Activated T-helper 1 cell treated with anti-CD3 and anti-CD28 coated beads, Interleukin-12 subunit alpha, Interleukin-12 subunit beta, Interleukin-2, Interleukin-4 antibody, amounts not matched to agents 30 ng/mL and 10 ng/mL and 1 ng/mL, durations not matched to agents 14 hours and 24 hours and 36 hours (primary cell): ENCODE measurements around the gene GALNTL6. TPM values are rescaled to one million over a fixed set of nuclear protein-coding genes. Genes with fewer than 3 reads are reported as not detected.

ENCODE experiments used
- DNase-seq: peaks from one replicate; pipeline ENCODE4 v3.0.0; 2021; ENCODE audit warnings: low spot score
- H3K27ac Mint-ChIP-seq: one replicate; pipeline ENCODE4 v1.8.0; 2021; ENCODE audit warnings: mild to moderate bottlenecking, mixed read lengths
- H3K27me3 Mint-ChIP-seq: one replicate; pipeline ENCODE4 v1.8.0; 2022; ENCODE audit warnings: mild to moderate bottlenecking, moderate library complexity, mixed read lengths; ENCODE audit not compliant: insufficient read depth
- H3K36me3 Mint-ChIP-seq: one replicate; pipeline ENCODE4 v1.8.0; 2021; ENCODE audit warnings: low read depth, mixed read lengths
- H3K4me1 Mint-ChIP-seq: one replicate; pipeline ENCODE4 v1.8.0; 2021; ENCODE audit warnings: low read depth, mixed read lengths
- H3K4me3 Mint-ChIP-seq: one replicate; pipeline ENCODE4 v1.8.0; 2021; ENCODE audit warnings: mild to moderate bottlenecking, moderate library complexity, mixed read lengths
- H3K9me3 Mint-ChIP-seq: one replicate; pipeline ENCODE4 v1.8.0; 2021; ENCODE audit warnings: mixed read lengths
- intact Hi-C: fragments of 100-400 bp; cut with micrococcal nuclease; formaldehyde crosslinking; loops from one replicate; pipeline ENCODE4 v1.15.1; 2024
- total RNA-seq: library from RNA; stranded (reverse); gene quantifications from 2 replicates; pipeline ENCODE4 v1.2.3, GENCODE V29; 2022

GALNTL6 gene
- total RNA-seq, 1 donor from 2014 or later, result not detected

DNA sequence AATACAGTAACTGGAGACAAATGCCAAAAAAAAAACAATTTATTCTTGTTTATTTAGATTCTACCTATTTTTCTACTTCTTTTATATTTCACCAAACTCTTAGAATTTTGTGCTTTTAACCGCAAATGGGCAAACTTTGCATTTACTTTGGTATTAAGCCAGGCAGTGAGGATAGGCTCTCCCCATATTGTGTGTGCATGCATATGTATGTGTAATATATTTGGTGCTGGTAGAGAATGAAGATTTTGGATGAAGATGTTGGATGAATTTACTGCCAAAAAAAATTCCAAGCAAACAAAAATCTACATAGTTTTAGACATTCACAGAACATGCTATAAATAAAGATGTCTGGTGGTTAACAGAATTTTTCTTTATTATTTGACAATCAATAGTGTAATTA lies 30.3 kb downstream of the GALNTL6 start:
- no peaks in the 10 kb centered on the region for H3K4me1 Mint-ChIP-seq
- intact Hi-C loops, result no loop called here
- H3K9me3 Mint-ChIP-seq, result no peaks in the 10 kb centered on the region
- no peak overlapping the region for H3K4me3 Mint-ChIP-seq
- H3K27me3 Mint-ChIP-seq, result no peaks in the 10 kb centered on the region
- no peaks in the 10 kb centered on the region for H3K36me3 Mint-ChIP-seq
- no peak for DNase-seq
- H3K27ac Mint-ChIP-seq, result no peak overlapping the region

GRCh38 chr4:171846232-171846631 lies 33.0 kb downstream of the GALNTL6 start:
- intact Hi-C loops, result no loop called here
- Mint-ChIP-seq H3K27me3 (no peaks in the 10 kb centered on the region), H3K9me3 (no peaks in the 10 kb centered on the region), H3K36me3 (no peaks in the 10 kb centered on the region), H3K27ac (no peak overlapping the region), H3K4me3 (no peak overlapping the region), H3K4me1 (no peaks in the 10 kb centered on the region)
- no peak for DNase-seq

DNA sequence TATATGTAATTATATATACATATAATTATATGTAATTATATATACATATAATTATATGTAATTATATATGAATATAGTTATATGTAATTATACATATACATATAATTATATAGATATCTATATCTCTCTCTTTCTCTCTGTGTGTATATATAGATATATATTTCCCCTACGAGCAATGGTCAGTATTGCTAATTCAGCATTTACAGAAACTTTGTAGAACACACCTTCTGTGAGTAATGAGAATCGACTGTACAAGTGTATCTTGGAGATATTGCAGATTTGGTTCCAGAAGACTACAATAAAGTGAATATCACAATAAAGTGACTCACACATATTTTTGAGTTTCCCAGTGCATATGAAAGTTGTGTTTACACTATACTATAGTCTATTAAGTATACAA lies 33.7 kb downstream of the GALNTL6 start:
- Mint-ChIP-seq H3K4me1 (no peaks in the 10 kb centered on the region), H3K9me3 (no peaks in the 10 kb centered on the region), H3K27ac (no peak overlapping the region), H3K4me3 (no peak overlapping the region), H3K36me3 (no peaks in the 10 kb centered on the region), H3K27me3 (no peaks in the 10 kb centered on the region)
- DNase-seq, result no peak
- intact Hi-C loops, result no loop called here

DNA sequence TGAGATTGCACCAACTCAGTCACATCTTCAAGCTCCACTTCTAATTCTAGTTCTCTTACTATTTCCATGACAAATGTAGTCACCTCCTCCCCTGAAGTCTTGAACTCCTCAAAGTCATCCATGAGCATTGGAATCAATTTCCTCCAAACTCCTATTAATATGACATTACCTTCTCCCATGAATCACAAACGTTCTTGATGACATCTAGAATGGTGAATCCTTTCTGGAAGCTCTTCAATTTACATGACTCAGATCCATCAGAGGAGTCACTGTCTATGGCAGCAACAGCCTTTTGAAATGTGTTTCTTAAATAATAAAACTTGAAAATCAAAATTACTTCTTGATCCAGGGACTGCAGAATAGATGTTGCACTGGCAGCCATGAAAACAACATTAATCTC lies 34.5 kb downstream of the GALNTL6 start:
- Mint-ChIP-seq H3K9me3 (no peaks in the 10 kb centered on the region), H3K27ac (no peak overlapping the region), H3K4me3 (no peak overlapping the region), H3K36me3 (no peaks in the 10 kb centered on the region), H3K27me3 (no peaks in the 10 kb centered on the region), H3K4me1 (no peaks in the 10 kb centered on the region)
- intact Hi-C loops, result no loop called here
- DNase-seq, result no peak

- Mint-ChIP-seq H3K27ac (no peak overlapping the region), H3K4me1 (no peaks in the 10 kb centered on the region), H3K4me3 (no peak overlapping the region), H3K36me3 (no peaks in the 10 kb centered on the region), H3K27me3 (no peaks in the 10 kb centered on the region), H3K9me3 (no peaks in the 10 kb centered on the region)
- intact Hi-C loops, result no loop called here
- DNase-seq, result no peak
Observed at GRCh38 chr4:171849686-171850222, 36.5 kb downstream of the GALNTL6 start.

- no peak overlapping the region for H3K27ac Mint-ChIP-seq
Observed at GRCh38 chr4:171851295-171851694, 38.1 kb downstream of the GALNTL6 start.

DNA sequence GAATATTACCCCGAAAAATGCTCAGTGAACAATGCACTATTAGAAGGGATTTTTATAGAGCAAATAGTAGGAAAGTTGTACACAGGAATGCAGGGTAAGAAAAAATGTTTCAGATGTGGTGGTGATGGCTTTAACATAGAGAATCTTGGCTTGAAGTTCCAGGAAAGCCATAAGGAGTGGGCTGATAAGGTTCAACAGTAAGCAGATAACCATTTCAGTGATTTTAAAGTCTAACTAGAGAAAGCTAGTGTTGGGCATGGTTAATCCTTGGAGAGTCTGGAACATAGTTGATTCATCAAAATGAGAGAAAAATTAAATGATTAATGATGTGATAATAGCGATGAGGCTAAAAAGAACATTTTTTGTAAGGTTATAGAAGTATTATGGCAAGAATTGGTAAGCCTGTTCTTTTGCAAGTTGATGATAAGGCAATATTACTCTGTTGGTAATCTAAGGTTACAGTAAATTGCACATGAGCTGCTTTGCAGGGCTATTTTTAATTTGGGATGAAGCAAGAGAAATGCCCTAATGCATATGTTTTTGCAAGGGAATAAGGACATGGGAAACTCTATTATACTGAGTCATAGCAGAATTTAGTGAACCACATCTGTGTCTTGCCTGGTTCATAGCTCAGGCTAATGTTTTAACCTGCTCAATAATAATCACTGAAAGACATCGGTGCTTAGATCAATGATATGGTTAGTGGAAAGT lies 44.3 kb downstream of the GALNTL6 start:
- Mint-ChIP-seq H3K27me3 (no peaks in the 10 kb centered on the region), H3K9me3 (no peaks in the 10 kb centered on the region), H3K27ac (no peak overlapping the region), H3K4me3 (no peak overlapping the region), H3K4me1 (no peaks in the 10 kb centered on the region), H3K36me3 (no peaks in the 10 kb centered on the region)
- DNase-seq, result no peak
- intact Hi-C loops, result no loop called here

More at GRCh38 chr4:171851295-171851694, 38.1 kb downstream of the GALNTL6 start:
- intact Hi-C loops, result no loop called here
- no peaks in the 10 kb centered on the region for H3K27me3 Mint-ChIP-seq
- H3K36me3 Mint-ChIP-seq, result no peaks in the 10 kb centered on the region
- no peaks in the 10 kb centered on the region for H3K4me1 Mint-ChIP-seq
- no peak for DNase-seq
- no peaks in the 10 kb centered on the region for H3K9me3 Mint-ChIP-seq
- H3K4me3 Mint-ChIP-seq, result no peak overlapping the region

- Mint-ChIP-seq H3K36me3 (no peaks in the 10 kb centered on the region), H3K4me3 (no peak overlapping the region), H3K9me3 (no peaks in the 10 kb centered on the region), H3K4me1 (no peaks in the 10 kb centered on the region), H3K27ac (no peak overlapping the region), H3K27me3 (no peaks in the 10 kb centered on the region)
- intact Hi-C loops, result no loop called here
- no peak for DNase-seq
Observed at GRCh38 chr4:171875291-171875690, 62.1 kb downstream of the GALNTL6 start.

- no peaks in the 10 kb centered on the region for H3K9me3 Mint-ChIP-seq
- no peaks in the 10 kb centered on the region for H3K4me1 Mint-ChIP-seq
- H3K27ac Mint-ChIP-seq, result no peak overlapping the region
- no peaks in the 10 kb centered on the region for H3K27me3 Mint-ChIP-seq
- H3K4me3 Mint-ChIP-seq, result no peak overlapping the region
- intact Hi-C loops, result no loop called here
- DNase-seq, result no peak
- H3K36me3 Mint-ChIP-seq, result no peaks in the 10 kb centered on the region
Observed at GRCh38 chr4:171876636-171877035, 63.4 kb downstream of the GALNTL6 start.

- intact Hi-C loops, result no loop called here
Observed at GRCh38 chr4:171880136-171880535, 66.9 kb downstream of the GALNTL6 start.

GRCh38 chr4:171889681-171890080 lies 76.5 kb downstream of the GALNTL6 start:
- Mint-ChIP-seq H3K27ac (no peak overlapping the region), H3K27me3 (no peaks in the 10 kb centered on the region), H3K4me3 (no peak overlapping the region), H3K36me3 (no peaks in the 10 kb centered on the region), H3K4me1 (no peaks in the 10 kb centered on the region), H3K9me3 (peaks cover 4% of the 10 kb centered on the region)
- intact Hi-C loops, result no loop called here
- DNase-seq, result no peak

More at GRCh38 chr4:171880136-171880535, 66.9 kb downstream of the GALNTL6 start:
- Mint-ChIP-seq H3K27me3 (no peaks in the 10 kb centered on the region), H3K4me3 (no peak overlapping the region), H3K4me1 (no peaks in the 10 kb centered on the region), H3K36me3 (no peaks in the 10 kb centered on the region), H3K27ac (no peak overlapping the region), H3K9me3 (no peaks in the 10 kb centered on the region)
- DNase-seq, result no peak

DNA sequence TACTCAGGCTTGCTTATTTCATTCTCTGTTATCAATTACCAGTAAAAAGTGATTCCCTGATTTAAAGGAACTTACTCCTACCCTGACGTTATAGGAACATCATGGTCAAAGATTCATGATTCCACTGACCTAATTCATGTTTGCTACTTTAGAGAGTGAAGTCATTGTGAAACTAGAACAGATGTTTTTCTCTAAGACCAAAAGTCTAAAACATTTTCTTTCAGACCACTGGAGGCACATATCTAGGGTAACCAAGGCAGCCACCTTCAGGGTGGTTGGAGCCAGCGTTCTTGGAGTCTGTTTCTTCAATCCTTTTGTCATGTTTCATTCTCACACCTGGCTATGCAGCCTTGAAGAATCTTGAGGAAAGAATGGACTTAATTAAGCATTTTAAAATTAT lies 77.8 kb downstream of the GALNTL6 start:
- no peak for DNase-seq
- H3K27ac Mint-ChIP-seq, result no peak overlapping the region
- H3K4me3 Mint-ChIP-seq, result no peak overlapping the region
- no peaks in the 10 kb centered on the region for H3K36me3 Mint-ChIP-seq
- peaks cover 4% of the 10 kb centered on the region for H3K9me3 Mint-ChIP-seq
- H3K27me3 Mint-ChIP-seq, result no peaks in the 10 kb centered on the region
- intact Hi-C loops, result no loop called here
- no peaks in the 10 kb centered on the region for H3K4me1 Mint-ChIP-seq

- DNase-seq, result no peak
- H3K4me3 Mint-ChIP-seq, result no peak overlapping the region
- H3K27ac Mint-ChIP-seq, result no peak overlapping the region
- no peaks in the 10 kb centered on the region for H3K27me3 Mint-ChIP-seq
- H3K9me3 Mint-ChIP-seq, result no peaks in the 10 kb centered on the region
- H3K36me3 Mint-ChIP-seq, result no peaks in the 10 kb centered on the region
- intact Hi-C loops, result no loop called here
- no peaks in the 10 kb centered on the region for H3K4me1 Mint-ChIP-seq
Observed at GRCh38 chr4:171896426-171896825, 83.2 kb downstream of the GALNTL6 start.

DNA sequence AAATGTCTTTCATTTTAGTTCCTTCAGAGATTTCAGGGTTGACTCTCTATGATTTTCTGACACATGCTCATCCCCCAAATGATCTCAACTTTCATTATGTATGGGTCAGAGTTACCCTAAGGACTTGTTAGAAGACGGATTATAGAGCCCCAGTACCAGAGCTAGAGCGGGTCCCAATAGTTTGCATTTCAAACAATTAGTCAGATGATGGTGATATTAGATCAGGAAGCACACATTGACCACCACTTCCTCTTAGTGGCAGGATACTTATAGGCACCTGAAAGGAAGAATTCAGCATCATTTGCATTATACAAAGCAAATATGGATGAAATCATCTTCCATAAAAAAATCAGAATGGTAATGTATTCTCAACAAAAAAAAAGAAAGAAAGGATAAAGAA lies 106.1 kb downstream of the GALNTL6 start:
- H3K4me3 Mint-ChIP-seq, result no peak overlapping the region
- DNase-seq, result no peak
- H3K36me3 Mint-ChIP-seq, result no peaks in the 10 kb centered on the region
- H3K9me3 Mint-ChIP-seq, result peaks cover 4% of the 10 kb centered on the region
- H3K4me1 Mint-ChIP-seq, result no peaks in the 10 kb centered on the region
- no peak overlapping the region for H3K27ac Mint-ChIP-seq
- intact Hi-C loops, result no loop called here
- H3K27me3 Mint-ChIP-seq, result no peaks in the 10 kb centered on the region
